Stimulated activated CD4-positive, alpha-beta T cell treated with anti-CD3 and anti-CD28 coated beads, Interleukin-4, amount 100 ng/mL, for 24 hours (primary cell): ENCODE results near the gene CST11.

Source experiments
- DNase-seq: peaks from one replicate; pipeline ENCODE4 v3.0.0-alpha.2; 2020

Gene CST11

DNA sequence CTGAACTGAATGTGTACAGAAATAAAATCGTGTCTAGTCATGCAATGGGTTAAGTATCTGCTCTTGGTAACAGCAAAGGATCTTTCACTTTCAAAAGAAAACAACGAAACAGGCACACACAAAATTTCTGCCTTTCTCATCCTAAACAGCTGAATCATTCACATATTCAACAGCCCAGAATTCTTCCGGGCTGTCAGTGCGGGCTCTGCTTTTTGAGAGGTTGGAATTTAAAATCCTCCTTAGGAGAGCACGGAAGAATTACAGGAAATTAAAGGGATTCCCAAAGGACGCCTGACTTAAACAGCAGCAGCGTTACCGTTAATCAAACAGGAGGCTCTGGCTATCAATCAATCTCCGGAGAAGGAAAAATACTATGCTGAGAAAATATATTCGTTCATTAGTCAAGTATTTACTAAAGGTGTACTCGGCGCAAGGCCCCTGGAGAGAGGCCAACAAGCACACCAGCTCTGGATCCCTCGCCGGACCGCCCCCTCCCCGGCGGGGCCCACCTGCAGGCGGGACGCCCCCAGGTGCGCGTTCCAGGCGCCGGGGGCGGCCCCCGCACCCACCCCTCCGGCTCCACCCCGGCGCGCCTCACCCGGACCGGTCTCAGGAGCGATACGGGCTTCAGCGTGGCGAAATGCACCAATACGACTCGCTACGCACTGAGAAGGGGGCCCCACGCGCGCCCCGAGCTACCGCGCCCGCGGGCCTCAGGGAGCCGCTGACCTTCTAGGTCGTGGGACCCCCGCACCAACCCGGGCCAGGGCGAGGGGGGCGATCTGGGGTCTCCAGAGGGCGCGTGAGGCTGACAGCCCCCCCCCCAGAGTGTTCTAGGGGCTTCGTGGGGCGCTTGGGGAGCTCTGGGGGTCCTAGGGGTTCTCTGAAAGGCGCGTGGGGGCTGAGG lies 32.4 kb downstream of the CST11 start:
- peak; percentile 53 for DNase-seq

- no peak for DNase-seq
Observed at GRCh38 chr20:23419657-23419994, 33.0 kb downstream of the CST11 start.

GRCh38 chr20:23417861-23418260 lies 34.8 kb downstream of the CST11 start:
- DNase-seq, result no peak

GRCh38 chr20:23415959-23416583 lies 36.6 kb downstream of the CST11 start:
- DNase-seq, result no peak

- no peak for DNase-seq
Observed at GRCh38 chr20:23415555-23415954, 37.1 kb downstream of the CST11 start.

DNA sequence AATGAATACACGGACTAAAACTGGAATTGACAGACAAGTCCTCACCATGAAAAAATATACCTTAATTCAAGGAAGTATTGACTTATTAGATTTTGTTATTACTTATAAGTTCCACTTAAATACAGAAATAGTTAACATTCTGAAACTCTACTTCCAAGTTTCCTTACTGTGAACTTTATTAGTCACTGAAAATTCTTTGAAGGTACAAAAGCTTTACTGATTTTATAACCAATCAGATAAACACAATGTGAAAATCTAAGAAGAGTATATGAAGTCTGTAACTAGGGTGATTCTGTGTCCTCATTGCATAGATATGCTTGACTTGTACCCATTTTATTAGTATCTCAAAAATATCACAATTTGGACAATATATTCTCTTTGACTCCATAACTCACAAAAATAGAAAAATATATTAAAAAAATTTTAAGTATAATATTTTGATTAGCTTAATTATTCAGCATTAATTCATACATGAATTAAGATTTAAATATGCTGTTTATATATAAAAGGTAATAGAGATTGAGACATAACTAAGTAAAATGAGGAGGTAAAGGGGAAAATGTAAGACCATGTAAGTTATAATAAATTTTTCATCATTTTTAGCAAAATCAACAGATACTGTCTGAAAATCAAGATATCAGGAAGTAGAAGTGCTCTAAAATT lies 38.0 kb downstream of the CST11 start:
- no peak for DNase-seq

DNA sequence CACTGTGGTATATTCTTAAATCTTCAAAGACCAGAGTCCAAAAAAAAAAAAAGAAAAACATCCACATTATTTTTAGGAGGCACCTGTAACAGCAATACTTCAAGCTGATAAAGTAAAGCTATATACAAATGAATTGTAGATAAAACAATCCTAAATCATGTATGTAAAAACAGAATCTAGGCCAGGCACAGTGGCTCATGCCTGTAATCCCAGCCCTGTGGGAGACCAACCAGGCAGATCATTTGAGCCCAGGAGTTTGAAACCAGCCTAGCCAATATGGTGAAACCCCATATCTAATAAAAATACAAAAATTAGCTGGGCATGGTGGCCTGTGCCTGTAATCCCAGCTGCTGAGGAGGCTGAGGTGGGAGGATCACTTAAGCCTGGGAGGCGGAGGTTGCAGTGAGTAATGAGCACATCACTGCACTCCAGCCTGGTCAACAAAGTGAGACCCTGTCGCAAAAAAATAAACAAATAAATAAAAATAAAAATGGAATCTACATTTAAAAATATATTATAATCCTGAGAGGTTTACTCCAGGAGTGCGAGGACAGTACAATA lies 38.7 kb downstream of the CST11 start:
- DNase-seq, result no peak

DNA sequence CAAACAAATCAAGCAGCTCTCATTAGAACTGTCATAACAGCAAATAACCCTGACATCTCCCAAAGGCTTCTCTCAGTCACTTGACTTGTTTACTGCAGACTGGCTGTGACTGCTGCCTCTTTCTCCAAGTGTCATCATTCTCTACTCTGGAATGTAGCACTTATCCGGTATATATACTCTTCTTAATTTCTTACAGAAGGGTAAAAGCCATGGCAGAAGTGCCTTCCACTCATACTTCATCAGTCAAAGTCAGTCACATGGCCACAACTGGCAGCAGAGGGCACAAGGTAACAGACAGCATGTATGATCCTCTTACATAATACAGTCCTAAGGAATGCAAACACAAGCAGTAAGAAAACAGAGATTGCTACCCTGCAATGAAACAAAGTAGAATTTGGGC lies 40.6 kb downstream of the CST11 start:
- no peak for DNase-seq

DNA sequence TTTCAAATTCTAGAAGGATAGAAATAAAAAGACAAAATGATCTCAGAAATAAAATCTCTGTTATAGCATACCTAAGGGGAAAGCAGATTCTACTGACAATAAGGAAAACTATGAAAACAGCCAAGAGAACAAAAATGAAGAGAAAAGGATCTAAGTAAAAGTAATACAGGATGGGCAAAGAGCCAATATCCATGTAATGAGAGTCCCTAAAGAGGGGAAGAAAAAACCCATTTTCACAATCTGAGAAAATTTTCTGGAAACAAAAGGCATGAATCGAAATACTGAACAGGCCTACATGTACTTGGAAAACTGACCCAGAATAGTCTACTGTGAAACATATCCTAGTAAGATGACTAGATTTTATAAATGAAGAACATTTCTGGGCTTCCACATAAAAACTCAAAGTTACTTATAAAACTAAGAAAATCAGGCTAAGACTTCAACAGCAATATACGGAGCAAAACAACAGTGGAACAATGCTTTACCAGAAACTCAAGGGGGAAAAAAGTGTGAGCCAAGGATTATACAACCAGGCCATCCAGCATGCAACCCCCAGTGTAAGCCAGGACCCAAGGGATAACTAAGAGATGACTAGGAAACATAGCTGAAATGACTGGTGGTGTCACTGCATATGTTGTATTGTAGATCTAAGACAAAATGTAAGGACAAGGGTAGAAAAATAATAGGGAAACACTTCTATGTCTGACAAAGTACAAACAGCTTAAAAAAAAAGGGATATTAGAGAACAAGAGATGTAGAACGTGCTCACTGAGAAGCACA lies 41.6 kb downstream of the CST11 start:
- no peak for DNase-seq

DNA sequence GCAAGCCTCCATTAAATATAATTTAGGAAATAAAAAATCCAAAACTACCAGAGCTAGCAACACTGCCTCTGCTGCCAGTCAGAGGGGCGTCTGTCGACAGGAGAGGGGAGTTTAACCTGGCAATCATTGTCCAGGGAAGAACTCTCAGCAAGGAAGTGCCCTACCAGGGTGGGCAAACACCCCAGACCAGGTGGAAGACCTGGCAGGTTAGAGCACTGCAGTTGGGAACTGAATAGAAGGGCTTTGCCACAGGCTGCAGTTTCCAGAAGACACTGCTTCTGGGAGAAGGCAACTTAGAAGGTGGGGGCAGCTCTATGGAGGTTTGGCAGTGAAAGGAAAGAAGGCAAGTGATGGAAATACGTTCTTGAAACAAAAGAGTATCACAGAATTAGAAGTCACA lies 42.9 kb downstream of the CST11 start:
- DNase-seq, result no peak

- DNase-seq, result no peak
Observed at GRCh38 chr20:23408957-23409356, 43.7 kb downstream of the CST11 start.

- no peak for DNase-seq
Observed at GRCh38 chr20:23407781-23408464, 44.8 kb downstream of the CST11 start.

GRCh38 chr20:23406880-23407279 lies 45.8 kb downstream of the CST11 start:
- DNase-seq, result no peak

GRCh38 chr20:23404196-23404595 lies 48.5 kb downstream of the CST11 start:
- DNase-seq, result no peak

DNA sequence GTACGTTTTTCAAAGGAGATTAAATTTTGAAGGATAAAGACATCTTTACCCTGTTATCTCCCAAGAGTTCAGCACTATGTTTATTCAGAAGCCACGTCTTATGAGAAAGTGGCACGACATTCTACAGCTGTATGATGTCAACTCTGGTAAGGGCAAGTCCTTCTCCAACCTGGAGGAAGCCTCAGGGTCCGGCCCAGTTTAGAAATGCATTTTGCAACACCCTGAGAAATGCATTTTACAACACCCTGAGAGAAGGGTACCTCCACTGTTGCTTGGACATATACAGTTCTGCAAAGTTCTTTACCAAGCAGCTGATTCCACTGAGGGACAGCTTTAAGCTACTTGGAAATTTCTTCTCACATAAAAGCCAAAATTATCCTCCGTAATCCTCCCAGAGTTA lies 48.9 kb downstream of the CST11 start:
- DNase-seq, result no peak

GRCh38 chr20:23401051-23401450 lies 51.6 kb downstream of the CST11 start:
- no peak for DNase-seq
